Kidney epithelial cell (primary cell): Measurements from ENCODE around the gene B4GALT5. TPM values are rescaled to one million over a fixed set of nuclear protein-coding genes. Genes with fewer than 3 reads are reported as not detected.

Source experiments
- DNase-seq: peaks from one replicate; pipeline ENCODE4 v3.0.0-alpha.2; 2010; ENCODE audit warnings: low read depth
- H3K27me3 ChIP-seq: 2 replicates; pipeline ENCODE4 v1.6.0; 2011; ENCODE audit warnings: low read length; ENCODE audit not compliant: control insufficient read depth, insufficient read depth
- H3K36me3 ChIP-seq: 2 replicates; pipeline ENCODE4 v1.5.1; 2011; ENCODE audit warnings: low read length; ENCODE audit not compliant: control insufficient read depth, insufficient read depth
- H3K4me3 ChIP-seq: 2 replicates; pipeline ENCODE4 v1.5.1; 2011; ENCODE audit warnings: low read depth, mild to moderate bottlenecking, control low read depth, low read length
- CTCF ChIP-seq: IDR thresholded peaks from 2 replicates; pipeline ENCODE4 v1.5.1; 2011; ENCODE audit warnings: mild to moderate bottlenecking, moderate library complexity, low read length, control low read depth, inconsistent platforms; ENCODE audit not compliant: insufficient read depth, poor library complexity, severe bottlenecking
- total RNA-seq: library from RNA; depleted of rRNA; stranded (reverse); fragments of >200 nt; gene quantifications from 2 replicates; pipeline ENCODE4 v1.2.3, GENCODE V29; 2015

B4GALT5 gene
- total RNA-seq, 1 donor from 2014 or later = 67.6 TPM

GRCh38 chr20:49634116-49634515, 79.6 kb downstream of the B4GALT5 start:
- H3K36me3 ChIP-seq = peaks cover 6% of the 10 kb centered on the region
- no peak for DNase-seq
- H3K27me3 ChIP-seq = no peaks in the 10 kb centered on the region
- no peak overlapping the region for H3K4me3 ChIP-seq
- TF ChIP-seq CTCF = no peak

GRCh38 chr20:49633643-49634042, 80.0 kb downstream of the B4GALT5 start:
- H3K27me3 ChIP-seq = no peaks in the 10 kb centered on the region
- H3K36me3 ChIP-seq = peaks cover 6% of the 10 kb centered on the region
- no peak overlapping the region for H3K4me3 ChIP-seq
- no peak for TF ChIP-seq CTCF
- DNase-seq = no peak

- no peak for DNase-seq
- Histone ChIP-seq H3K36me3 (peaks cover 6% of the 10 kb centered on the region), H3K27me3 (no peaks in the 10 kb centered on the region), H3K4me3 (no peak overlapping the region)
- TF ChIP-seq CTCF = no peak
Observed at GRCh38 chr20:49633023-49633422, 80.7 kb downstream of the B4GALT5 start.

GRCh38 chr20:49631856-49632418, 81.7 kb downstream of the B4GALT5 start:
- no peak for TF ChIP-seq CTCF
- Histone ChIP-seq H3K4me3 (no peak overlapping the region), H3K36me3 (peaks cover 6% of the 10 kb centered on the region), H3K27me3 (no peaks in the 10 kb centered on the region)
- DNase-seq = no peak

- no peak for DNase-seq
- H3K4me3 ChIP-seq = no peak overlapping the region
- H3K27me3 ChIP-seq = no peaks in the 10 kb centered on the region
- TF ChIP-seq CTCF = no peak
- peaks cover 4% of the 10 kb centered on the region for H3K36me3 ChIP-seq
Observed at GRCh38 chr20:49631061-49631716, 82.5 kb downstream of the B4GALT5 start.
